K562 (cell line): Measurements from ENCODE around the gene KIAA0825. TPM values are rescaled to one million over a fixed set of nuclear protein-coding genes. Genes with fewer than 3 reads are reported as not detected.

Source experiments
- ATAC-seq: fragments of 200-7000 bp; cut with Tn5 transposase; 3 replicates; pipeline ENCODE4 v1.9.1; 2020; ENCODE audit warnings: moderate library complexity
- BruUV-seq: library from RNA; stranded (reverse); fragments of 400-500 nt; replicated peaks from 2 replicates; lab custom pipeline; 2021; lab: Mats Ljungman, UMichigan
- CTCF ChIA-PET: fragments of 300-600 bp; formaldehyde crosslinking; extraction: SDS; loops from one replicate; lab custom pipeline; 2021; ENCODE audit warnings: low intra/inter-chr PET ratio; lab: Yijun Ruan, JAX
- POLR2A ChIA-PET: fragments of 300-600, 350-650 bp; sonication (Branson Sonifier 250); formaldehyde crosslinking; extraction: SDS; loops from one replicate; lab custom pipeline; 2021; ENCODE audit warnings: antibody characterized with exemption, inconsistent platforms; lab: Yijun Ruan, JAX
- DNase-seq, 4 experiments: peaks; one replicate each; pipeline versions ENCODE4 v3.0.0 to v3.0.0-alpha.2; 2011 to 2018; ENCODE audit warnings: low spot score in 3 of 4, mixed read lengths in 3 of 4; ENCODE audit errors: extremely low read depth in 1 of 4
- FAIRE-seq: peaks from 2 replicates; lab custom pipeline; 2011; peaks lifted over from hg19 to GRCh38; lab: Jason Lieb, UNC
- H2AFZ ChIP-seq: 2 replicates; pipeline ENCODE4 v1.6.0; 2011; ENCODE audit warnings: low read depth, low read length, control low read depth, inconsistent platforms
- H3K27ac ChIP-seq: fragments of 200-600 bp; 3 replicates; pipeline ENCODE4 v1.8.0; 2011; ENCODE audit warnings: low read depth, mild to moderate bottlenecking, control low read depth, inconsistent platforms, low read length, moderate library complexity, mixed read lengths; ENCODE audit errors: extremely low read depth
- H3K27me3 ChIP-seq, 2 experiments: fragments of 300-600 bp in 1 of 2; 2 replicates in 1 of 2; 3 replicates in 1 of 2; pipeline versions ENCODE4 v1.6.0 to v1.8.0; 2011; ENCODE audit warnings: inconsistent platforms in 2 of 2, low read length in 2 of 2, mild to moderate bottlenecking in 1 of 2, mixed read lengths in 1 of 2, moderate library complexity in 1 of 2; ENCODE audit not compliant: control insufficient read depth in 2 of 2, insufficient read depth in 2 of 2
- H3K36me3 ChIP-seq: fragments of 300-600 bp; 3 replicates; pipeline ENCODE4 v1.8.0; 2011; ENCODE audit warnings: mild to moderate bottlenecking, low read length, inconsistent platforms; ENCODE audit not compliant: control insufficient read depth, insufficient read depth
- H3K4me1 ChIP-seq, 2 experiments: fragments of 200-600 bp in 1 of 2; replicated peaks in 1 of 2; 2 replicates in 1 of 2; 3 replicates in 1 of 2; pipeline versions ENCODE4 v1.5.1 to v1.8.0; 2011; ENCODE audit warnings: inconsistent platforms in 2 of 2, low read length in 2 of 2, mild to moderate bottlenecking in 1 of 2, mixed read lengths in 1 of 2, moderate library complexity in 1 of 2; ENCODE audit not compliant: control insufficient read depth in 2 of 2, insufficient read depth in 2 of 2
- H3K4me2 ChIP-seq: 2 replicates; pipeline ENCODE4 v1.6.1; 2011; ENCODE audit warnings: low read length, control low read depth, inconsistent platforms, mixed read lengths; ENCODE audit not compliant: insufficient read depth
- H3K4me3 ChIP-seq: fragments of 200-600 bp; sonication (generic), shearing (Covaris generic); 2 replicates; pipeline ENCODE4 v1.5.1; 2016; ENCODE audit warnings: control low read depth, inconsistent platforms
- H3K79me2 ChIP-seq: fragments of 200-600 bp; 3 replicates; pipeline ENCODE4 v1.8.0; 2011; ENCODE audit warnings: low read length, inconsistent platforms; ENCODE audit not compliant: control insufficient read depth, insufficient read depth
- H3K9ac ChIP-seq, 2 experiments: 2 replicates each; pipeline versions ENCODE4 v1.6.0 to v1.6.1; 2011; ENCODE audit warnings: low read depth in 2 of 2, low read length in 2 of 2, control low read depth in 1 of 2, inconsistent platforms in 1 of 2, mild to moderate bottlenecking in 1 of 2, mixed read lengths in 1 of 2; ENCODE audit not compliant: insufficient read depth in 1 of 2
- H3K9me1 ChIP-seq: one replicate; pipeline ENCODE4 v1.6.0; 2011; ENCODE audit warnings: inconsistent platforms, mild to moderate bottlenecking, low read length, moderate library complexity; ENCODE audit not compliant: control insufficient read depth, insufficient read depth
- H3K9me3 ChIP-seq: replicated peaks from 2 replicates; pipeline ENCODE4 v1.5.1; 2011; ENCODE audit warnings: low read depth, low read length, inconsistent platforms; ENCODE audit not compliant: control insufficient read depth, insufficient read depth
- H4K20me1 ChIP-seq: replicated peaks from 2 replicates; pipeline ENCODE4 v1.6.1; 2011; ENCODE audit warnings: low read length, inconsistent platforms, mixed read lengths; ENCODE audit not compliant: control insufficient read depth, insufficient read depth
- BRCA1 ChIP-seq, 2 experiments: fragments of 450-650 bp in 1 of 2; sonication (generic) in 1 of 2; formaldehyde crosslinking in 1 of 2; IDR thresholded peaks; 2 replicates each; pipeline versions ENCODE4 v1.5.0 to v1.6.1; 2017 to 2020; ENCODE audit warnings: mild to moderate bottlenecking in 1 of 2, missing genetic modification reagents in 1 of 2
- COPS2 ChIP-seq: fragments of 450-650 bp; conservative IDR thresholded peaks from 2 replicates; pipeline ENCODE4 v1.6.1; 2016; ENCODE audit warnings: mild to moderate bottlenecking, moderate library complexity
- FOSL1 ChIP-seq: fragments of 200-800 bp; sonication (Bioruptor generic); conservative IDR thresholded peaks from 2 replicates; pipeline ENCODE4 v1.6.1; 2016; ENCODE audit warnings: missing genetic modification characterization, missing compliant biosample characterization
- FOXJ2 ChIP-seq: fragments of 200-800 bp; sonication (Bioruptor generic); IDR thresholded peaks from 2 replicates; pipeline ENCODE4 v1.6.1; 2016; ENCODE audit warnings: missing genetic modification characterization, missing compliant biosample characterization
- GATAD2A ChIP-seq: fragments of 450-650 bp; IDR thresholded peaks from 2 replicates; pipeline ENCODE4 v1.6.1; 2017
- HDAC3 ChIP-seq: fragments of 450-650 bp; IDR thresholded peaks from 2 replicates; pipeline ENCODE4 v1.6.1; 2018; ENCODE audit warnings: borderline replicate concordance, mild to moderate bottlenecking, moderate library complexity; ENCODE audit not compliant: partially characterized antibody
- NFIC ChIP-seq: fragments of 450-650 bp; IDR thresholded peaks from 2 replicates; pipeline ENCODE4 v1.6.1; 2017; ENCODE audit warnings: mild to moderate bottlenecking, inconsistent platforms
- NR2C1 ChIP-seq, 2 experiments: fragments of 450-650 bp; IDR thresholded peaks; 2 replicates each; pipeline ENCODE4 v1.6.1; 2017; ENCODE audit warnings: mild to moderate bottlenecking in 2 of 2, antibody characterized with exemption in 1 of 2, inconsistent platforms in 1 of 2, missing compliant biosample characterization in 1 of 2, missing genetic modification characterization in 1 of 2
- SNIP1 ChIP-seq: fragments of 450-650 bp; IDR thresholded peaks from 2 replicates; pipeline ENCODE4 v1.7.1; 2017; ENCODE audit warnings: low read depth, mild to moderate bottlenecking
- TAF15 ChIP-seq: fragments of 200-400 bp; formaldehyde crosslinking; IDR thresholded peaks from 2 replicates; pipeline ENCODE4 v1.6.1; 2017; ENCODE audit warnings: mild to moderate bottlenecking, low read depth, low read length, moderate library complexity
- ZNF444 ChIP-seq: fragments of 250-450 bp; sonication (Bioruptor Pico); IDR thresholded peaks from 2 replicates; pipeline ENCODE4 v1.4.0; 2020; ENCODE audit warnings: mild to moderate bottlenecking, moderate library complexity
- WGBS: fragments of 100-300 bp; shearing (Covaris generic); methylation state at CpG from one replicate; pipeline ENCODE4 v1.1.6; 2016; ENCODE audit warnings: low coverage, mixed read lengths; ENCODE audit not compliant: insufficient coverage; ENCODE audit errors: missing lambda C conversion rate; 5-methylcytosine and 5-hydroxymethylcytosine counted together
- in situ Hi-C: fragments of 300-500 bp; cut with MboI; formaldehyde crosslinking; loops from 4 replicates; pipeline ENCODE4 v1.15.0; 2018; ENCODE audit warnings: inconsistent platforms, mixed read lengths
- intact Hi-C: fragments of 100-400 bp; cut with micrococcal nuclease; formaldehyde crosslinking; loops from 2 replicates; pipeline ENCODE4 v1.14.2; 2022
- polyA plus RNA-seq, 8 experiments: library from polyadenylated mRNA; depleted of rRNA in 4 of 8; stranded (reverse) in 5 of 8; unstranded in 3 of 8; fragments of >200 nt; fragmentation: Nextera tagmentation in 2 of 8; fragmentation: Illumina TruSeq in 1 of 8; extraction: Ambion mirVana in 2 of 8; extraction: Trizol in 1 of 8; gene quantifications; 2 replicates each; pipeline versions ENCODE4 v1.2.1 to v1.2.3, GENCODE V29; 2011 to 2014; ENCODE audit warnings: inconsistent platforms in 1 of 8, missing spikeins in 1 of 8
- total RNA-seq, 7 experiments: library from RNA; depleted of rRNA in 6 of 7; stranded (reverse); fragments of >200 nt in 6 of 7; fragmentation: Illumina TruSeq in 2 of 7; extraction: Trizol in 2 of 7; gene quantifications; 2 replicates each; pipeline versions ENCODE4 v1.2.1 to v1.2.3, GENCODE V29; 2011 to 2021; ENCODE audit warnings: low replicate concordance in 1 of 7
- TF ChIP-seq, protein P1 (sequence below), 2 experiments: fragments of 450-650 bp in 1 of 2; IDR thresholded peaks; 2 replicates each; pipeline ENCODE4 v1.6.1; 2011 to 2017; ENCODE audit warnings: low read depth in 2 of 2, antibody characterized with exemption in 1 of 2, borderline replicate concordance in 1 of 2, low read length in 1 of 2, mild to moderate bottlenecking in 1 of 2, mixed read lengths in 1 of 2; ENCODE audit not compliant: control insufficient read depth in 1 of 2
- TF ChIP-seq, protein P2 (sequence below): fragments of 250-450 bp; sonication (Bioruptor Pico); IDR thresholded peaks from 2 replicates; pipeline ENCODE4 v1.5.0; 2022; ENCODE audit warnings: mild to moderate bottlenecking
- TF ChIP-seq, protein P3 (sequence below): fragments of 450-650 bp; conservative IDR thresholded peaks from 2 replicates; pipeline ENCODE4 v1.6.1; 2016; ENCODE audit warnings: missing genetic modification characterization, low read depth, mild to moderate bottlenecking, missing compliant biosample characterization, moderate library complexity
- TF ChIP-seq, protein P4 (sequence below), 3 experiments: fragments of 200-800 bp in 1 of 3; sonication (Bioruptor generic) in 1 of 3; sonication (generic) in 1 of 3; formaldehyde crosslinking in 1 of 3; IDR thresholded peaks; 2 replicates each; pipeline versions ENCODE4 v1.6.1 to v1.8.0; 2016 to 2022; ENCODE audit warnings: mild to moderate bottlenecking in 2 of 3, missing compliant biosample characterization in 2 of 3, missing genetic modification characterization in 2 of 3, missing genetic modification reagents in 1 of 3

The KIAA0825 gene
- total and polyA plus RNA-seq, 9 of the 15 experiments (the other 6 are each of a cell fraction or from before 2014, with no cell fraction given): 0.05 to 0.36 (median 0.16) TPM; not detected in 1

DNA sequence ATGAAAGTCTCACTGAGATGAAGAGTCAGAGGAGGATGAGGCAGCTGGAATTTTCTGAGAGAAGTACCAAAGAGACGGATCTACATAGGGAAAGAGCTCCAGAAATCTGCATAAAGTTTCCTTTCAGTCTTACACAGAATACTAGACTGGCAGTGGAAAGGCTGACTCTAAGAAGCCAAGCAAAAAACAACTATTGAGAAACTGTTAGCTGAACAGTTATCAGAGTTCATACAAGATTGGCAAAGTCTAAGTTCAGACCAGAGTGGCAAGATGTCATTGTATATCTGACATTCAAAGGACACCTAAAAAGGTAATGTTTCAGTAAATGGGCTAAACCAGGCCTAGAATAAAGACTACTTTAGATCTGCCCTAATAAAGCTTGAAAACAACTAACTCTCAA lies 209.0 kb downstream of the KIAA0825 start:
- Histone ChIP-seq H3K9me1 (no peaks in the 10 kb centered on the region), H3K79me2 (no peaks in the 10 kb centered on the region), H3K4me2 (no peak overlapping the region), H3K36me3 (no peaks in the 10 kb centered on the region), H3K27ac (no peak overlapping the region), H3K4me1 (no peaks in the 10 kb centered on the region), H3K27me3 (no peaks in the 10 kb centered on the region), H3K9ac (no peak overlapping the region), H3K9me3 (no peaks in the 10 kb centered on the region), H4K20me1 (no peaks in the 10 kb centered on the region), H2AFZ (no peak overlapping the region), H3K4me3 (no peak overlapping the region)
- DNase-seq (no peak), FAIRE-seq (no peak), ATAC-seq (no peak)
- ChIA-PET CTCF (no interaction called here), POLR2A (interaction anchor here (0.9 kb wide), 1 partner anchor 812 kb away, joined by 3 read pairs; no protein-coding TSS in a partner anchor)
- intact Hi-C loops (no loop called here), in situ Hi-C loops (no loop called here)
- no TSS peak for BruUV-seq
- WGBS: 0% methylated on average over 1 of the region's 1 CpG
- TF ChIP-seq, protein P1, sequence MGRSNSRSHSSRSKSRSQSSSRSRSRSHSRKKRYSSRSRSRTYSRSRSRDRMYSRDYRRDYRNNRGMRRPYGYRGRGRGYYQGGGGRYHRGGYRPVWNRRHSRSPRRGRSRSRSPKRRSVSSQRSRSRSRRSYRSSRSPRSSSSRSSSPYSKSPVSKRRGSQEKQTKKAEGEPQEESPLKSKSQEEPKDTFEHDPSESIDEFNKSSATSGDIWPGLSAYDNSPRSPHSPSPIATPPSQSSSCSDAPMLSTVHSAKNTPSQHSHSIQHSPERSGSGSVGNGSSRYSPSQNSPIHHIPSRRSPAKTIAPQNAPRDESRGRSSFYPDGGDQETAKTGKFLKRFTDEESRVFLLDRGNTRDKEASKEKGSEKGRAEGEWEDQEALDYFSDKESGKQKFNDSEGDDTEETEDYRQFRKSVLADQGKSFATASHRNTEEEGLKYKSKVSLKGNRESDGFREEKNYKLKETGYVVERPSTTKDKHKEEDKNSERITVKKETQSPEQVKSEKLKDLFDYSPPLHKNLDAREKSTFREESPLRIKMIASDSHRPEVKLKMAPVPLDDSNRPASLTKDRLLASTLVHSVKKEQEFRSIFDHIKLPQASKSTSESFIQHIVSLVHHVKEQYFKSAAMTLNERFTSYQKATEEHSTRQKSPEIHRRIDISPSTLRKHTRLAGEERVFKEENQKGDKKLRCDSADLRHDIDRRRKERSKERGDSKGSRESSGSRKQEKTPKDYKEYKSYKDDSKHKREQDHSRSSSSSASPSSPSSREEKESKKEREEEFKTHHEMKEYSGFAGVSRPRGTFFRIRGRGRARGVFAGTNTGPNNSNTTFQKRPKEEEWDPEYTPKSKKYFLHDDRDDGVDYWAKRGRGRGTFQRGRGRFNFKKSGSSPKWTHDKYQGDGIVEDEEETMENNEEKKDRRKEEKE (IDR thresholded peaks at IDR 0.05; ENCODE audit: borderline replicate concordance in 1 of 2, control insufficient read depth in 1 of 2, low read depth in 2 of 2, low read length in 1 of 2): no peak
- TF ChIP-seq NR2C1 (IDR thresholded peaks at IDR 0.05) (no peak), NR2C1 (tag; IDR thresholded peaks at IDR 0.05) (no peak), SNIP1 (no peak), FOSL1 (tag) (no peak), COPS2 (no peak), HDAC3 (no peak), ZNF444 (CRISPR knock-in tag) (no peak), FOXJ2 (tag) (no peak), BRCA1 (IDR thresholded peaks at IDR 0.05) (no peak), BRCA1 (CRISPR knock-in tag; IDR thresholded peaks at IDR 0.05) (no peak), NFIC (no peak), TAF15 (no peak), GATAD2A (no peak)
- TF ChIP-seq, protein P2, sequence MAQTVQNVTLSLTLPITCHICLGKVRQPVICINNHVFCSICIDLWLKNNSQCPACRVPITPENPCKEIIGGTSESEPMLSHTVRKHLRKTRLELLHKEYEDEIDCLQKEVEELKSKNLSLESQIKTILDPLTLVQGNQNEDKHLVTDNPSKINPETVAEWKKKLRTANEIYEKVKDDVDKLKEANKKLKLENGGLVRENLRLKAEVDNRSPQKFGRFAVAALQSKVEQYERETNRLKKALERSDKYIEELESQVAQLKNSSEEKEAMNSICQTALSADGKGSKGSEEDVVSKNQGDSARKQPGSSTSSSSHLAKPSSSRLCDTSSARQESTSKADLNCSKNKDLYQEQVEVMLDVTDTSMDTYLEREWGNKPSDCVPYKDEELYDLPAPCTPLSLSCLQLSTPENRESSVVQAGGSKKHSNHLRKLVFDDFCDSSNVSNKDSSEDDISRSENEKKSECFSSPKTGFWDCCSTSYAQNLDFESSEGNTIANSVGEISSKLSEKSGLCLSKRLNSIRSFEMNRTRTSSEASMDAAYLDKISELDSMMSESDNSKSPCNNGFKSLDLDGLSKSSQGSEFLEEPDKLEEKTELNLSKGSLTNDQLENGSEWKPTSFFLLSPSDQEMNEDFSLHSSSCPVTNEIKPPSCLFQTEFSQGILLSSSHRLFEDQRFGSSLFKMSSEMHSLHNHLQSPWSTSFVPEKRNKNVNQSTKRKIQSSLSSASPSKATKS (CRISPR knock-in tag): no peak
- TF ChIP-seq, protein P3, sequence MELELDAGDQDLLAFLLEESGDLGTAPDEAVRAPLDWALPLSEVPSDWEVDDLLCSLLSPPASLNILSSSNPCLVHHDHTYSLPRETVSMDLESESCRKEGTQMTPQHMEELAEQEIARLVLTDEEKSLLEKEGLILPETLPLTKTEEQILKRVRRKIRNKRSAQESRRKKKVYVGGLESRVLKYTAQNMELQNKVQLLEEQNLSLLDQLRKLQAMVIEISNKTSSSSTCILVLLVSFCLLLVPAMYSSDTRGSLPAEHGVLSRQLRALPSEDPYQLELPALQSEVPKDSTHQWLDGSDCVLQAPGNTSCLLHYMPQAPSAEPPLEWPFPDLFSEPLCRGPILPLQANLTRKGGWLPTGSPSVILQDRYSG (tag): no peak
- TF ChIP-seq, protein P4, sequence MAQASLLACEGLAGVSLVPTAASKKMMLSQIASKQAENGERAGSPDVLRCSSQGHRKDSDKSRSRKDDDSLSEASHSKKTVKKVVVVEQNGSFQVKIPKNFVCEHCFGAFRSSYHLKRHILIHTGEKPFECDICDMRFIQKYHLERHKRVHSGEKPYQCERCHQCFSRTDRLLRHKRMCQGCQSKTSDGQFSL (CRISPR knock-in tag; IDR thresholded peaks at IDR 0.05): no peak
- TF ChIP-seq, protein P4 (tag; IDR thresholded peaks at IDR 0.05): no peak
